Esophagus squamous epithelium (tissue), 4 donors: ENCODE measurements around the gene ALOX15B.

Experiments used
- CTCF ChIP-seq, 6 experiments: fragments of 450-650 bp in 4 of 6; fragments of 200-600 bp in 2 of 6; sonication (generic) in 2 of 6; IDR thresholded peaks; one replicate each; pipeline ENCODE4 v1.5.1; 2016 to 2019; ENCODE audit warnings: antibody characterized with exemption in 6 of 6, mild to moderate bottlenecking in 4 of 6, moderate library complexity in 4 of 6
- POLR2A ChIP-seq, 4 donors: fragments of 450-650 bp; IDR thresholded peaks; one replicate each; pipeline ENCODE4 v1.6.1; 2017; ENCODE audit warnings: antibody characterized with exemption in 4 of 4, mild to moderate bottlenecking in 4 of 4, moderate library complexity in 3 of 4

- TF ChIP-seq CTCF (IDR thresholded peaks at IDR 0.05) (no peak), POLR2A (IDR thresholded peaks at IDR 0.05) (no peak)
Measured at GRCh38 chr17:7995724-7996123, 43.1 kb upstream of the ALOX15B start.
